ENCODE data around the gene KMT2A.
"Not testable (repeated sequence)": the region's sequence is repeated elsewhere in the genome, so short reads cannot be mapped to it uniquely, and the experiment has no call there.

KMT2A gene

GRCh38 chr11:118450451-118450850 is 14.2 kb downstream of the KMT2A start:
- H3K36me3 ChIP-seq (ENCODE audit: control insufficient read depth, insufficient read depth, low read length) = peaks cover 2% of the 10 kb centered on the region; the same call in 1 of the 2 replicates
- no peak for DNase-seq (ENCODE audit: extremely low read depth, insufficient read length)
- TF ChIP-seq, protein P1, sequence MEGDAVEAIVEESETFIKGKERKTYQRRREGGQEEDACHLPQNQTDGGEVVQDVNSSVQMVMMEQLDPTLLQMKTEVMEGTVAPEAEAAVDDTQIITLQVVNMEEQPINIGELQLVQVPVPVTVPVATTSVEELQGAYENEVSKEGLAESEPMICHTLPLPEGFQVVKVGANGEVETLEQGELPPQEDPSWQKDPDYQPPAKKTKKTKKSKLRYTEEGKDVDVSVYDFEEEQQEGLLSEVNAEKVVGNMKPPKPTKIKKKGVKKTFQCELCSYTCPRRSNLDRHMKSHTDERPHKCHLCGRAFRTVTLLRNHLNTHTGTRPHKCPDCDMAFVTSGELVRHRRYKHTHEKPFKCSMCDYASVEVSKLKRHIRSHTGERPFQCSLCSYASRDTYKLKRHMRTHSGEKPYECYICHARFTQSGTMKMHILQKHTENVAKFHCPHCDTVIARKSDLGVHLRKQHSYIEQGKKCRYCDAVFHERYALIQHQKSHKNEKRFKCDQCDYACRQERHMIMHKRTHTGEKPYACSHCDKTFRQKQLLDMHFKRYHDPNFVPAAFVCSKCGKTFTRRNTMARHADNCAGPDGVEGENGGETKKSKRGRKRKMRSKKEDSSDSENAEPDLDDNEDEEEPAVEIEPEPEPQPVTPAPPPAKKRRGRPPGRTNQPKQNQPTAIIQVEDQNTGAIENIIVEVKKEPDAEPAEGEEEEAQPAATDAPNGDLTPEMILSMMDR (IDR thresholded peaks at IDR 0.05; ENCODE audit: insufficient read depth, low read length, poor library complexity, severe bottlenecking) = no peak
- H3K27me3 ChIP-seq (replicated peaks; ENCODE audit: control insufficient read depth, insufficient read depth, low read length) = no peaks in the 10 kb centered on the region
- H3K4me3 ChIP-seq (replicated peaks; ENCODE audit: low read depth, low read length) = no peak overlapping the region

DNA sequence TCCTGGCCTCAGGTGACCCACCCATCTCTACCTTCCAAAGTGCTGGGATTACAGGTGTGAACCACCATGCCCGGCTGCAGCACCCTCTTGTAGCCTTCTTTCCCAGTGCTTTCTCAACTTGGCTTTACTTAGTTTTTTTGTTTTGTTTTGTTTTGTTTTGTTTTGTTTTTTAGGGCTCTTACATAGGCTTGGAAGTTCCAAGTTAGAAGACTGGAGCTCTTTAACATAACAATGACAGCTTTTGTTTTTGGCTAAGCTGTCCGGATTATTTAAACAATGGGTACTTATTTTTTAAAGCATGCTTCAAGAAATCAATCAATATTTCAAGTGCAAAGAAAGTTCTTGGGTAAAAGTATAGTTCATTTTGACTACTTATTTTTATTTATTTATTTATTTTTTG is 25.9 kb downstream of the KMT2A start:
- TF ChIP-seq, protein P1 (IDR thresholded peaks at IDR 0.05; ENCODE audit: insufficient read depth, low read length, poor library complexity, severe bottlenecking) = no peak
- no peaks in the 10 kb centered on the region for H3K36me3 ChIP-seq (ENCODE audit: control insufficient read depth, insufficient read depth, low read length)
- no peak for DNase-seq (ENCODE audit: extremely low read depth, insufficient read length)
- H3K4me3 ChIP-seq (replicated peaks; ENCODE audit: low read depth, low read length) = no peak overlapping the region
- no peaks in the 10 kb centered on the region for H3K27me3 ChIP-seq (replicated peaks; ENCODE audit: control insufficient read depth, insufficient read depth, low read length)

GRCh38 chr11:118468968-118469367 is 32.7 kb downstream of the KMT2A start:
- not testable (repeated sequence) for DNase-seq (ENCODE audit: extremely low read depth, insufficient read length); H3K27me3 ChIP-seq (replicated peaks; ENCODE audit: control insufficient read depth, insufficient read depth, low read length); H3K4me3 ChIP-seq (replicated peaks; ENCODE audit: low read depth, low read length)
- H3K36me3 ChIP-seq (ENCODE audit: control insufficient read depth, insufficient read depth, low read length) = peaks cover 10% of the 10 kb centered on the region

DNA sequence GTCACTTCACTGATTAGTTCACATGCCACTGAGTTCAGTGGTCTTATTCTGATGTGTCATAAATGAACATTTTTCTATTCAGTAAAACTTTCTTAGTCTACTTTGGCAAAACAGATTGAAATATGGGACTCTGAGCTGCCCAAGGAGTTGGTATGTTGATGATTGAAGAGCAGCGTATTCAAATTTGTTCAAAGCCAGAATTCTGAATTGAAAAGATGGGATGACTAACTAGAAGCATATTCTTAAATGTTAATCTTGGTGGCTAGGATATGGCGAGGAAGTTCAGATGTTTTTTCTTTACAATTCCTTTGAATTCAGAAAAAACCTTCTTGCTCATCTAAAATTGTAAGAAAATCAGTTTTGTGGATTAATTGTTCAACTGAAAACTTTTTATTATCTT is 34.7 kb downstream of the KMT2A start:
- Histone ChIP-seq H3K27me3 (replicated peaks; ENCODE audit: control insufficient read depth, insufficient read depth, low read length) (no peaks in the 10 kb centered on the region), H3K36me3 (ENCODE audit: control insufficient read depth, insufficient read depth, low read length) (peaks cover 11% of the 10 kb centered on the region), H3K4me3 (replicated peaks; ENCODE audit: low read depth, low read length) (no peak overlapping the region)
- no peak for DNase-seq (ENCODE audit: extremely low read depth, insufficient read length)
- TF ChIP-seq, protein P1 (IDR thresholded peaks at IDR 0.05; ENCODE audit: insufficient read depth, low read length, poor library complexity, severe bottlenecking) = no peak

DNA sequence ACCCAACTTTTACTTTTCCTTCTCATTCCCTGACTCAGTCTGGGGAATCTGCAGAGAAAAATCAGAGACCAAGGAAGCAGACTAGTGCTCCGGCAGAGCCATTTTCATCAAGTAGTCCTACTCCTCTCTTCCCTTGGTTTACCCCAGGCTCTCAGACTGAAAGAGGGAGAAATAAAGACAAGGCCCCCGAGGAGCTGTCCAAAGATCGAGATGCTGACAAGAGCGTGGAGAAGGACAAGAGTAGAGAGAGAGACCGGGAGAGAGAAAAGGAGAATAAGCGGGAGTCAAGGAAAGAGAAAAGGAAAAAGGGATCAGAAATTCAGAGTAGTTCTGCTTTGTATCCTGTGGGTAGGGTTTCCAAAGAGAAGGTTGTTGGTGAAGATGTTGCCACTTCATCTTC is 37.2 kb downstream of the KMT2A start:
- DNase-seq (ENCODE audit: extremely low read depth, insufficient read length) = no peak
- Histone ChIP-seq H3K4me3 (replicated peaks; ENCODE audit: low read depth, low read length) (no peak overlapping the region), H3K36me3 (ENCODE audit: control insufficient read depth, insufficient read depth, low read length) (peaks cover 19% of the 10 kb centered on the region), H3K27me3 (replicated peaks; ENCODE audit: control insufficient read depth, insufficient read depth, low read length) (no peaks in the 10 kb centered on the region)
- TF ChIP-seq, protein P1 (IDR thresholded peaks at IDR 0.05; ENCODE audit: insufficient read depth, low read length, poor library complexity, severe bottlenecking) = no peak

DNA sequence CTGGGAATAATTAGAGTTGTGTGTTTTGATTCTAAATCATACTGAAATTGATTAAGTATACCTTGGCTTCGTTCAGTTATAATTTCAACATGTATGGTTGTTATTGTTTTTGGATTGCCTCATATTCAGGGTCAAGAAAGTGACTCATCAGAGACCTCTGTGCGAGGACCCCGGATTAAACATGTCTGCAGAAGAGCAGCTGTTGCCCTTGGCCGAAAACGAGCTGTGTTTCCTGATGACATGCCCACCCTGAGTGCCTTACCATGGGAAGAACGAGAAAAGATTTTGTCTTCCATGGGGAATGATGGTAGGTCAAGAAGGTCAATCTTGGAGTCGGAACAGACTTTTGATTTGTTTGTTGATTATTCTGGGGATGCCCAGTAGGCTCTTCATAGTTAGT is 40.4 kb downstream of the KMT2A start:
- H3K4me3 ChIP-seq (replicated peaks; ENCODE audit: low read depth, low read length) = no peak overlapping the region
- TF ChIP-seq, protein P1 (IDR thresholded peaks at IDR 0.05; ENCODE audit: insufficient read depth, low read length, poor library complexity, severe bottlenecking) = no peak
- no peaks in the 10 kb centered on the region for H3K27me3 ChIP-seq (replicated peaks; ENCODE audit: control insufficient read depth, insufficient read depth, low read length)
- H3K36me3 ChIP-seq (ENCODE audit: control insufficient read depth, insufficient read depth, low read length) = peaks cover 22% of the 10 kb centered on the region
- DNase-seq (ENCODE audit: extremely low read depth, insufficient read length) = no peak

GRCh38 chr11:118481238-118481637 is 44.9 kb downstream of the KMT2A start:
- H3K4me3 ChIP-seq (replicated peaks; ENCODE audit: low read depth, low read length); H3K27me3 ChIP-seq (replicated peaks; ENCODE audit: control insufficient read depth, insufficient read depth, low read length); DNase-seq (ENCODE audit: extremely low read depth, insufficient read length): not testable (repeated sequence)
- peaks cover 18% of the 10 kb centered on the region for H3K36me3 ChIP-seq (ENCODE audit: control insufficient read depth, insufficient read depth, low read length)

All from GM06990 (cell line).